ENCODE data around the gene ALDH4A1.
"Not testable (repeated sequence)": the region's sequence is repeated elsewhere in the genome, so short reads cannot be mapped to it uniquely, and the experiment has no call there.

The ALDH4A1 gene

DNA sequence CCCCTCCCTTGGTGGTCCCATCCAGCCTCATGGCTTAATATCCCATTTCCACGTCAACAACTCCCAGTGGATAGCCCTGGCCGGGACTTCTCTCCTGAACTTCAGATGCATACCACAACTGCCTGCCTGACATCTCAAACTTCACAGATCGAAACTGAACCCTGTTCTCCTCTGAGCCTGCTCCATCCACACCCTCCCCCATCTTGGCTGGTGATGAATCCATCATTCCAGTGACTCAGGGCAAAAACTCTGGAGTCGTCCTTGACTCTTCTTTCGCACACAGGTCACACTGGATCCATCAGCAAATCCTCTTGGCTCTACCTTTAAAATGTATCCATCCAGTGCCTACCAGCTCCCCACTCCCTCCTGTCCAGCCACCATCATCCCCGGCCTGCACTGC lies 46.8 kb downstream of the ALDH4A1 start:
- no peak for DNase-seq (ENCODE audit: low read depth)

DNA sequence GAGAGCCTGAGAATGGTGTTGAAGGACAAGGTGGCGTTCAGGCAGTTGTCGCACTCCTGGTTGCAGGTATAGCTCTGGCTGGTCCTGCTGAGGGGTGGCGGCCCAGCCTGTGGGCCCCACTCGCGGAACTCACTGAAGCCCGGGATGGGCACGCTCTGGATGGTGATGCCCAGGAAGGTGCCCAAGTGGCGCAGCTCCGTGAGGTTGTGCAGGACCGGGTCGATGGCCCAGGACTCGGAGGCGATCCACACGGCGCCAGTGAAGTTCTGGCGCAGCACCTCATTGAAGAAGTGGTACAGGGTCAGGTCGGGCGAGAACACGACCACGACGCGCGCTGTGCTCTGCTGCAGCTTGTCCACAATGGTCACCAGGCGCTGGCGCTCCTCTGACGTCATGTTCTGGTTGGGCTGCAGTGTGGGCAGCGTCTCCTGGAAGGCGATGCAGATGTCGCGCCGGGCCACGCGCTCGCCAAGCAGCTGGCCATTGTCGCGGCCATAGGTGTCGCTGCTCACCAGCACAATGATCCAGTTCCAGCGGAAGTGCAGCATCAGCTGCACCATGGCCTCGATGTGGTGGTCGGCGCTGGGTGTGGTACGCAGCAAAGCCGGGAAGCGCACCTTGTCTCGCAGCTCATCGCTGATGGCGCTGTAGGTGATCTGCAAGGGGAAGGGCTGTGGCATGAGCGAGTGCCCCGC lies 47.9 kb downstream of the ALDH4A1 start:
- DNase-seq (ENCODE audit: low read depth): no peak

DNA sequence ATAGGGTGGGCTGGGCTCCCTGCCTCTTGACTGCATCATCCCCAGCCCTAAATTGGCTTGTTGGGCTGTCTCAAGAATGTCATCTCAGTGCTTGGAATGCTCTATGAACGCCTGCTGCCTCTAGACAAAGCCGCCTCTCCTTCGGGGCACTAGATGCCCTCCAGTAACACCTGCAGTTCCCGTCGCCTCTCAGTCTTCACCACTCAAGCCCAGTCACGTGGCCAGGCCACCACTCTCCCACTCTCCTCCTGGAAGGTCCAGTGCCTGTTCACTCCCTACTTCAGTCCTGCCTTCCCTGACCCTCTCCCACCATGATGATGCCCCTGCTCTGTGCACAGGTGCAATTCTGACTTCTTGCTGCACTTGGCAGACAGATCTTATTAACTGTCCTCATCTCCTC lies 49.9 kb downstream of the ALDH4A1 start:
- no peak for DNase-seq (ENCODE audit: low read depth)

DNA sequence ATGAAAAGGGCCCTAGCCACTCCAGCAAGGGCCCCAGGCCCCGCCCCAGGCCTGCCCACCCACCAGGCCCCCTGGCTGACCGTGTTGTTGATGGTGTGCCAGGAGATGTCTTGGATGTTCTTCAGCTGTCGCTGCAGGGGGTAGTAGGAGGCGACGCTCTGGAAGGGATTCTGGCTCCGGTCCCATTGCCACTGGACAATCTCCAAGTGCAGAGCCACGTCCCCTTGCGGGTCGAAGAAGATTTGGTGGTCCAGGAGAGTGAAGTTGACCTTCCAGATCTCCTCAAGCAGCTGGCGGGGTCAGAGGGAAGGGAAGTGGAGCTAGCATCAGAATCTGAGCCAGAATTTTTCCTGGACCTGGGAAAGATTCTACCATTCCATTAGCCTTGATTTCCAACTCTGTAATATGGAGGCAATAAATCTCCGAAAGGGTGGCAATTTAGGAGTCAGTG lies 53.1 kb downstream of the ALDH4A1 start:
- no peak for DNase-seq (ENCODE audit: low read depth)

DNA sequence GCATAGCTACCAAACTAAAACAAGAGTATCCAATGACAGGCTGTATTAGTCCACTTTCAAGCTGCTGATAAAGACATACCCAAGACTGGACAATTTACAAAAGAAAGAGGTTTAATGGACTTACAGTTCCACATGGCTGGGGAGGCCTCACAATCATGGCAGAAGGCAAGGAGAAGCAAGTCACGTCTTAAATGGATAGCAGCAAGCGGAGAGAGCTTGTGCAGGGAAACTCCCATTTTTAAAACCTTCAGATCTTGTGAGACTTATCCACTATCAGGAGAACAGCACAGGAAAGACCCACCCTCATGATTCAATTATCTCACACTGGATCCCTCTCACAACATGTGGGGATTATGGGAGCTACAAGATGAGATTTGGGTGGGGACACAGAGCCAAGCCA lies 54.6 kb downstream of the ALDH4A1 start:
- not testable (repeated sequence) for DNase-seq (ENCODE audit: low read depth)

DNA sequence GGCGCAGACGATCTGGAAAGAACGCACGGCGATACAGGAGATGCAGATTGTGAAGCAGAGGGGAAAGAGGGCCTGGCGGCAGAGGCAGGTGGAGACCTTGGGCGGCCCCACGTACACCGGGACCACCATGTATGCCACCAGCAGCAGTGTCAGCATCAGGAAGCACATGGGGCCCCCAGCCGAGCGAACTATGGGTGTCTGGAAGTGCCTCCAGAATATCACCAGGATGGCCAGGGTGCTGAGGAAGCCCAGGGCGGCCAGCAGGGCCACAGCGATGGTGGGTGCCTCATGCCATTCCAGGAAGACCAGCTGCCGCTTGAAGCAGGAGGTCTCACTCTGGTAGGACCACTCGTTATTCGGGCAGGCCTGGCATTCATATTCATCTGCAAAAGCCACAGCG lies 62.2 kb downstream of the ALDH4A1 start:
- DNase-seq (ENCODE audit: low read depth): no peak

DNA sequence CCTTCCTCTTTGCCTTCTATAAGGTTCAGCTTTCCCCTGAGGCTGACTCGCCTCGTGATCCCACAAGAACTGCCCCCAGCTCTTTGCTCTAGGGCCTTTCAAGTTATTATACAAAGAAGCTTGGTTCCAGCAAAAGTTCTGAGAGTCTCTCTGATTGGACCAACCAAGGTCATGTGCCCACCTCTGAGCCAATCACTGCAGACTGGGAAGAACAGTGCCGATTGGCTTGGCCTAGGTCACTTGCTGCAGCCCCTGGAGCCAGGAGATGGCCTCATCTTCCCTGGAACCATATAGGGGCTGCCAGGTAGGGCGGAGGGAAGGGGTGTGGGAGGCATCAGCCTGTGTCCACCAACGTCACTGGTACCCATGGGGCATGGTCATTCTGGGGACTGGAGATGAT lies 65.7 kb downstream of the ALDH4A1 start:
- DNase-seq (ENCODE audit: low read depth): no peak

DNA sequence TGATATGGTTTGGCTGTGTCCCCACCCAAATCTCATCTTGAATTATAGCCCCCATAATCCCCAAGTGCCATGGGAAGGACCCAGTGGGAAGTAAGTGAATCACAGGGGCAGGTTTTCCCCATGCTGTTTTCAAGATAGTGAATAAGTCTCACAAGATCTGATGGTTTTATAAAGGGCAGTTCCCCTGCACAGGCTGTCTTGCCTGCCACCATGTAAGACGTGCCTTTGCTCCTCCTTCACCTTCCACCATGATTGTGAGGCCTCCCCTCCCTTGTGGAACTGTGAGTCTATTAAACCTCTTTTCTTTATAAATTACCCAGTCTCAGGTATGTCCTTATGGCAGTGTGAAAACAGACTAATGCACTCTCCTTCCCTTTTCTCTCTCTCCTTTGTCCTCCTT lies 70.0 kb downstream of the ALDH4A1 start:
- not testable (repeated sequence) for DNase-seq (ENCODE audit: low read depth)

DNA sequence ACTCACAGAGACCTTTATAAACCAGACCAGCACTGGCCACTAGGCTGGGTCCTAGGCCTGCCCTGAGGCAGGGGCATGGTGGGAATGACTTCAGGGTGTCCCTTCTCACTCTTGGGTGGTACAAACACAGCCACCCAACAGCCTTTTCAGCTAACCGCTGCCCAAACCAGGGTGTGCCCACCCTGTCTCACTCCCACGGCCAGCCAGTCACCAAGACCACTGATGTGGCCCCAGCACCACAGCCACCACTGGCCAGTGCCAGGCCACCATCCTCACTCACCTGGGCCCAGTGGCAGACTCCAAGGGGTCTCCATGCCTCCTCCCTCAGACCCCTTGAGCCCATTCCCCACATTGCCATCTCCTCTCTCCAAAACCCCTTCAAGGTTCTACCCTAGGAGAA lies 70.7 kb downstream of the ALDH4A1 start:
- DNase-seq (ENCODE audit: low read depth): no peak

DNA sequence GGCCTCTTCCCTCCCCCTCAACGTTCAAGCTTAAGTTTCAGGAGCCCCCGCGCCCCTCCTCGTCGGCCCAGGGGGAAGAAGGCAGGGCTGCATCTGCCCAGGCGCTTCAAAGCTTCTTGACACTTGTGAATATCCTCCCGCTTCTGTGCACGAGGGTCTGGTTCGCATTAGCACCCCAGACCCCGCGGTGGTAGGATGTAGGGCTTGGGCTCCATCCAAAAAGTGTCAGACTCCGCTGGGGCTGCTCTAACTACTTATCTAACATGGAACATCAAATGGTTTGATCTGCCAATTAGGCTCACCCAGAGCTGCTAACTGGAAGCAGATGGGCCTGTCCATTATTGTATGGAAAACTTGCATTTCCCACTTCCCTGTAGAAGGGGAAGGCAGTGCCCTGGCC lies 71.8 kb downstream of the ALDH4A1 start:
- DNase-seq (ENCODE audit: low read depth): no peak

DNA sequence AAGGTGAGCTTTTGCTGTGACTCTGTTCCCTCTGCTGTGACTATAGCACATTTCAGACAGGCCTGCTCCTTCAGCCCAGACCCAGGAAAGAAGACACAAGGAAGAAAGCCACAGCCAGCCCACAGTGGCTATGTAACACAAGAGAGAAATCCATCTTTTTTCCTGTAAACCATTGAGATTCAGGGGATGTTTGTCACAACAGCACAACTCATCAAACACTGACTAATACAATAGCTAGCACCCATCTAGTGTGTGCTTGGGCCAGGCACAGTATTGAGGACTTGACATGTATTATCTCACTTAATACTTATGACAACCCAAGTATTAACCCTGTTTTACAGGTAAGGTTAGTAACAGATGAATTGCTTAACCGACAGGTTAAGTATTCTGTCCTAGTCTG lies 72.7 kb downstream of the ALDH4A1 start:
- DNase-seq (ENCODE audit: low read depth): no peak

DNA sequence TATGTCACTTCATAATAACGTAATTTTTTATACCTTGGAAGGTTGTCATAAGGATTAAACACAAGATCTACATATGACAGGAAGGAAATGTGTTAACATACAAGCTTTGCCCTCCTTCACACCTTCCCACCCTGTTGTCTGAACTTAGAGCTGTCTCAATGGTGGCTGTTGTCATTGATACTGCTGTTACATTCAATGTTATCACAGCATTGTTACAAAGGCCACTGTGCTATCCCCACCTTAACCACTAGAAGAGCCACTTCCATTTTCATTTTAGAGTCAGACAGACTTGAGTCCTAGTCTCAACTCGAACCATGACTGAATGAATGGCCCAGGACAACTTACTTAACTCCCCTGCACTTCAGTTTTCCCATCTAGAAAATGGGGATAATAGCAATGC lies 74.1 kb downstream of the ALDH4A1 start:
- no peak for DNase-seq (ENCODE audit: low read depth)

DNA sequence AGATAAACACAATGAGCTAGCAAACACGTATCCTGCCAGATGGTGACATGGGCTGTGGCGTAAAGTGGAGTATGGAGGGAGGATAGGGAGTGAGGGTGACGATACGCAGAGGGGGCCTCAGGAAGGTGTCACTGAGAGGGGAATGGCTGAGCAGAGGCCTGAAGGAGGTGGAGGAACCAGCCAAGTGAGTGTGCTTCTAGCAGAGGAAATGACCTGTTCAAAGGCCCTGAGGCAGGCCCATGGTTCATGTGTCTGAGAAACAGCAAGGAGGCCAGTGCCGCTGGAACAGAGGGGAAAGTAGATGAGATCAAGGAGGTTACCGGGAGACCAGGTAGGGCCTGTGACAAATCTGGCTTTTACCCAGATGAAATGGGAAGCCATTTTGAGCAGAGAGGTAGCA lies 78.9 kb downstream of the ALDH4A1 start:
- DNase-seq (ENCODE audit: low read depth): no peak
